Amniotic stem cell (primary cell): ENCODE data around the gene INTS3.
"Not testable (repeated sequence)": the region's sequence is repeated elsewhere in the genome, so short reads cannot be mapped to it uniquely, and the experiment has no call there.

ENCODE experiments used
- DNase-seq: peaks from one replicate; lab custom pipeline; 2025; lab: John Stamatoyannopoulos, UW

The INTS3 gene

DNA sequence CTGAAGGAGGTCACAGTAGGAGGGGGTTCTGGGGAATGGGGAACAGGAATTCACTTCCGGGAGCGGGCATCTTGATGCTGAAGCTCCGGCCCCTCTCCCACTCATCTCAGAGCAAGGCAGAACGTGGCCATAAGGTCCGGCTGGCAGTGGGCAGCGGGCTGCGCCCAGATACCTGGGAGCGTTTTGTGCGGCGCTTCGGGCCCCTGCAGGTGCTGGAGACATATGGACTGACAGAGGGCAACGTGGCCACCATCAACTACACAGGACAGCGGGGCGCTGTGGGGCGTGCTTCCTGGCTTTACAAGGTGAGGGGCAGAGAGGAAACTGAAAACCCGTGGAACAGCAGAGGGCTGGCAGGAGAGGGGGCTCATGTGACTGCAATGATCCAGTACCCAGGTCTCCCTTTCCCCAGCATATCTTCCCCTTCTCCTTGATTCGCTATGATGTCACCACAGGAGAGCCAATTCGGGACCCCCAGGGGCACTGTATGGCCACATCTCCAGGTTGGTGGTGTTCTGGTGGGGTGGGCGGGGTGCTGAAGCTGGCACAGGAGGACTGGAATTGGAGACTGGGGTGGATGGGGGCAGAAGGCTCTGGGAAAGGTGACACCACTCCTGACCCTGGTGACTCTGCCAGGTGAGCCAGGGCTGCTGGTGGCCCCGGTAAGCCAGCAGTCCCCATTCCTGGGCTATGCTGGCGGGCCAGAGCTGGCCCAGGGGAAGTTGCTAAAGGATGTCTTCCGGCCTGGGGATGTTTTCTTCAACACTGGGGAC, 50.4 kb downstream of the INTS3 start:
- DNase-seq: no peak

DNA sequence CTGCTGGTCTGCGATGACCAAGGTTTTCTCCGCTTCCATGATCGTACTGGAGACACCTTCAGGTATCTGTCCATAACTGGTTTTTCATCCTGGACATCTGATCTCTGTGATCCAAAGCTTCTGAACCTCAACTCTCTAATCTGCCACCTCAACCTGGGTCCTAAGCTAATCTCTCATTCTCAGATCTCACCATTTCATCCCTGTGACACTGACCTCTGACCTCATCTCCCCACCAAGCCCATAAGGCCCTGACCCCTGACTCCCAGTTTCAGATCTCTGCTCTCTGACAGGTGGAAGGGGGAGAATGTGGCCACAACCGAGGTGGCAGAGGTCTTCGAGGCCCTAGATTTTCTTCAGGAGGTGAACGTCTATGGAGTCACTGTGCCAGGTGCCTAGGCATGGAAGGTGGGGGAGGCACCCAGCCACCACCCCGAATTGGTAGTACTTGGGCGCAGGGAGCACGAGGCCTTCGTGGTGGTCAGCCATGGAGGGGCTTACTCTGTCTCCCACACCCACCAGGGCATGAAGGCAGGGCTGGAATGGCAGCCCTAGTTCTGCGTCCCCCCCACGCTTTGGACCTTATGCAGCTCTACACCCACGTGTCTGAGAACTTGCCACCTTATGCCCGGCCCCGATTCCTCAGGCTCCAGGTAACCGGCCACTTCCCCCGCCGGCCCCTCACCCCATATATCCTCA, 51.1 kb downstream of the INTS3 start:
- DNase-seq: no peak

DNA sequence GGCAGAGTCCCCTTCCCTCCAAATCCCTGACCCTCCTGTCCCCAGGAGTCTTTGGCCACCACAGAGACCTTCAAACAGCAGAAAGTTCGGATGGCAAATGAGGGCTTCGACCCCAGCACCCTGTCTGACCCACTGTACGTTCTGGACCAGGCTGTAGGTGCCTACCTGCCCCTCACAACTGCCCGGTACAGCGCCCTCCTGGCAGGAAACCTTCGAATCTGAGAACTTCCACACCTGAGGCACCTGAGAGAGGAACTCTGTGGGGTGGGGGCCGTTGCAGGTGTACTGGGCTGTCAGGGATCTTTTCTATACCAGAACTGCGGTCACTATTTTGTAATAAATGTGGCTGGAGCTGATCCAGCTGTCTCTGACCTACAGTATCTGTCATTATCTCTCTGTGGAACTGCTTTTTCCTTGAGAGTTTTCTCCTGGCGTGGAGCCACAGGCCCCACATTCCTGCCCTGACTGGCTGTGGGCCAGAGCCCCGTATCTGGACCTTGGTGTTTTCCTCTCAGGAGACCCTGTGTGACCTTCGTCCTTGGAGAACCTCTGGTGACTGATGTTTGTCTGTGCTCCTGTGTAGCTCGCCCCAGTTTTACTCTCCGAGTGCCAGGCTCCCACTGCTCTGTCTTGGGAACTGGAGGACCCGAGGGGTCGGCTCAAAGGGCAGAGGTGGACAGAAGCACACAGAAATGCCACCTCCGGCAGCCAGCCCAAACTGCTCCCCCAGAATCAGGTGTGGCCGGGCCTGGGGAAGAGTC, 52.1 kb downstream of the INTS3 start:
- no peak for DNase-seq

DNA sequence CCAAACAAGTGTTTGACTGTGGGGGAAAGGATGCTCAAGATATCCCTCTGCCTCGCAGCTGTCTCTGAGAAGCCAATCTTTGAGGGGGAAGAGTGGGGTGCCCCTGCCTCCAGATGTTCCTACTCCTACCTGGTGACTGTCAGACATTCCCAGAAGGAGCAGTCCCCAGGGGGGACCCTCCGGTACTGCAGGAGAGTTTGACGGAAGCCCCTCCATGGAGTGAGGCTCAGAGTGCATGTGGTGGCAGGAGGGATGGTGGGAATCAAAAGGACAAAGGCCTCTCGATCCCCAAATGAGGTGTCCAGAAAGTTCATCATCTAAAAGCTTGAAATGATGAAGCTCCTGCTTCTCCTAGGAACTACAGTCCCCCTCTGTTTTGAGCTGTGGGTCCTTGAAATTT, 52.7 kb downstream of the INTS3 start:
- no peak for DNase-seq

DNA sequence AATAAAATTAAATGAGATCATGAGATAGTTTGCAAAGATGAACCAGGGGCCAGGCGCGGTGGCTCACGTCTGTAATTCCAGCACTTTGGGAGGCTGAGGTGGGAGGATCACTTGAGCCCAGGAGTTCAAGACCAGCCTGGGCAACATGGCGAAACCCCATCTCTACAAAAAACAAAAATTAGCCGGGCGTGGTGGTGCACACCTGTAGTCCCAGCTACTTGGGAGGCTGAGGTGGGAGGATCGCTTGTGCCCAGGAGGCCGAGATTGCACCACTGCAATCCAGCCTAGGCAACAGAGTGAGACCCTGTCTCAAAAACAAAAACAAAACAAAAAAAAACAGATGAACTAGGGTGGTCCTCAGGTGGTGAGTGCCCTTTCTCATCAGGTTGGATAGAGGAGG, 54.8 kb downstream of the INTS3 start:
- not testable (repeated sequence) for DNase-seq

- peak; percentile 83 for DNase-seq
Observed at GRCh38 chr1:153783233-153784190, 55.7 kb downstream of the INTS3 start.

- no peak for DNase-seq
Observed at GRCh38 chr1:153786038-153786790, 58.4 kb downstream of the INTS3 start.

- DNase-seq: no peak
Observed at GRCh38 chr1:153789478-153790034, 61.7 kb downstream of the INTS3 start.

GRCh38 chr1:153790313-153790965, 62.6 kb downstream of the INTS3 start:
- no peak for DNase-seq

DNA sequence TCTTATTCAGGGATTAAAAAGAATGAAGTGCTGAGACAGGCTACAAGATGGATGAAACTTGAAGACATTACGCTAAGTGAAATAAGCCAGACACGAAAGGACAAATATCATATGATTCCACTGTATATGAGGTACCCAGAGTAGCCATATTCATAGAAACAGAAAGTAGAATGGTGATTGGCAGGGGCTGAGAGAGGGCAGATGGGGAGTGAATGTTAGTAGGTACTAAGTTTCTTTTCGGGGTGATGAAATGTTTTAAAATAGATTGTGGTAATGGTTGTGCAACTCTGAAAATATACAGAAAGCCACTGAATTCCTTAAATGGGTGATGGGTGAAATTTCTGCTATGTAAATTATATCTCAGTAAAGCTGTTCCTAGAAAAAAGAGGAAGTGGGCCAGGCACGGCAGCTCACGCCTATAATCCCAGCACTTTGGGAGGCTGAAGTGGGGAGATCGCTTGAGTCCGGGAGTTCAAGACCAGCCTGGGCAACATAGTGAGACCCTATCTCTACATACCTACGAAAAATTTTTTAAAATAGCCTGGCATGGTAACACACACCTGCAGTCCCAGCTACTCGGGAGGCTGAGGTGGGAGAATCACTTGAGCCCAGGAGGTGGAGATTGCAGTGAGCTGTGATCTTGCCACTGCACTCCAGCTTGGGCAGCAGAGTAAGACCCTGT, 63.3 kb downstream of the INTS3 start:
- DNase-seq: peak; percentile 76

DNA sequence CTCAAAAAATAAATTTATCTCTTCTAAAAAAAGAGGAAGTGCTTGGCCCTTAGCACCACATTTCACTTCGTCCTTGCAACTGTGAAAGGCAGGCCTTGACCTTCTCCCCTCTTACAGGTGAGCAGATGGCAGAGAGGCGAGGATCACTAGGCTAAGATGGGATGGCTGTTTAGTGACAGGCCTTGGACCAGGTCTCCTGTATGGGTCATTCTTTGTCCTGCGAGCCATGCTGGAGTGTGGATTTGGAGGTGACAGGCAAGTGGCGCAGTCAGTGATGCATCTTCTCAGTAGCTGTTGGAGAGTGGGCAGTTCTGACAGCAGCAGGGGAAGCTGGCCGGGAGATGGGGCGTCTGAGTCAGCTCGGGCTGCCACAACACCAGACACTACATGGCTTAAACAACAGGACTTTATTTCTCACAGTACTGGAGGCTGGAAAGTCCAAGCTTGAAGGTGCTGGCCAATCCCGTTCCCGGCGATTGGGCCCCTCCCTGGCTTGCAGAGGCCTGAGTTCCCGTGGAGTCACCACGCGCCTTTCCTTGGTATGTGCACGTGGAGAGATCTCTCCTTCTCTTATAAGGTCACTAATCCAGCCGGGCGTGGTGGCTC, 63.9 kb downstream of the INTS3 start:
- no peak for DNase-seq

DNA sequence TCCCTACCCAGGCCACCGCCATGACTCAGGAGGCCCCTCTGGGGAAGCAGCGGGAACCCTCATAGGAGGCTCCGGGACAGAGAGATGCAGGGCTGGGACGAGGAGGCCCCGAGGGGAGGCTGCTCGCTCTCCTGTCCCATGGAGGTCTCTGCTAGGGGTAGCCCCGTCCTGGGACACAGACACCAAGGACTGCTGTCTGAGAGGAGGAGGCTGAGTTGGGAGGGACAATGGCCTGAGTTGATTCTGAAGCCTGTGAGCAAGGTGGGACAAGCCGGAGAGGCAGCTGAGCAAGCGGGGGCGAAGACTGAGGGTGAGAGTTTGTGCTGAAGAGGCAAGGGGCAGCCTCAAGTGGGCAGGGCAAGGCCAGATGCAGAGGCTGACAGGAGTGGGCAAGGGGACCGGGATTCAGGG, 64.8 kb downstream of the INTS3 start:
- DNase-seq: no peak

DNA sequence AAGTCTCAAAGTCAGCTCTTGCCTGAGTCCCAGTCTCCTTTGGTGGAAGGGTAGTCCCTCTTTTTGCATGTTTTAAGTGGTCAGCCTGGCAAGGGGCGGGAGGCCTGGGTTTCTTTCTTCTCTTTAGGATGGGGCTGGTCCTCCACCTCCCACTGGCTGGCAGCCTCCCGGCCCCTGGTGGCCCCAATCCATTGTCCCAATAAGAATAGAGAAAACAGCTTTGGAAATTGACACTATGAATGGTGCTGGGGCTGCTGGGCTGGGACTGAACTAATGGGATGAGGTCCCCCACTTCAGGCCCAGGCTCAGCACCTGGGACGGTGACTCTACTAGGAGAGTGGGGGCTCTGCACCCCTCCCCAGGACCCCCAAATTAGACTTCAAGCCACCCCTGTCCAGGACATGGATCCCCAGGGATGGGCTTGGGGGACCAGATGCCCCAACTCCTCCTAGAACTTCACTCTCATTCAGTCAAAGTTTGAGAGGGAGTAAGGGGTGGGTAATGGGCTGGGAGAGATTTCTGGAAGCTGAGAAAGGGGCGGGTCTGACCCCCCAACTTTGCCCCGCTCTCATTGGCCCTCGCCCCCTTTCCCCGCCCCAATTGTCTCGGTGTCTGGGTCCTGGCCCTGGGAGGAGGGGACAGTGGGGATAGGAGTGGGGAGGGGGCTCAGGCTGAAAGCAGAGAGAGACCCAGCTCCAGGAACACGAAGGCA, 65.6 kb downstream of the INTS3 start:
- no peak for DNase-seq

DNA sequence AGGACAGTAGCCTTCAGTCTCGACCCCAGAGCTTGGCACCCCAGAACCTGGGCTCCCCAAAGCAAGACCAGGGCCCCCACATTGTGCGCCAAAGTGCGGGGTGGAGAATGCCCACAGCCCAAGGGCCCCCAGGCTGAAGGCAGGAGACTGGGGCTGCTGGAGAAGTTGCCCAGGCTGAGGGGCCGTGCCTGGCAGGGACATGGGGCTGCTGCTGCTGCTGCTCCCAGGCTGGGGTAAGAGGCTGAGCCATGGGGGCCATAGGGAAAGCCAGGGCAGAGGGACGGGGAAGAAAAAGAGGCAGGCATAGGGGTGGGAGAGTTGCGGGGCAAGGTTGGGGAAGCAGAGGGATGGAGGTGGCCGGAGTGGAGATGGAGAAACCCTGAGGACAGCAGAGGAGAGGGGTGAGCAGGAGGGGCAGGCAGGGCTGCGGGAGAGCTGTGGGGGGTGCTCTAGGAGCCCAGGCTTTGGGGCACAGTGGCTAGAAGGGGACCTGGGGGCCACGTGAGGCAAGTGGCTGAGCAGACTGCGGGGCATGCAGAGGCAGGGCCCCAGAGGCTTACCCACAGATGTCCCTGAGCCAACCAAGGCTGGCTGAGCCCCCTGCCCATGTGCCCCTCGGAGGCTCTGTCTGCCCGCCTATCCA, 66.2 kb downstream of the INTS3 start:
- DNase-seq: no peak

DNA sequence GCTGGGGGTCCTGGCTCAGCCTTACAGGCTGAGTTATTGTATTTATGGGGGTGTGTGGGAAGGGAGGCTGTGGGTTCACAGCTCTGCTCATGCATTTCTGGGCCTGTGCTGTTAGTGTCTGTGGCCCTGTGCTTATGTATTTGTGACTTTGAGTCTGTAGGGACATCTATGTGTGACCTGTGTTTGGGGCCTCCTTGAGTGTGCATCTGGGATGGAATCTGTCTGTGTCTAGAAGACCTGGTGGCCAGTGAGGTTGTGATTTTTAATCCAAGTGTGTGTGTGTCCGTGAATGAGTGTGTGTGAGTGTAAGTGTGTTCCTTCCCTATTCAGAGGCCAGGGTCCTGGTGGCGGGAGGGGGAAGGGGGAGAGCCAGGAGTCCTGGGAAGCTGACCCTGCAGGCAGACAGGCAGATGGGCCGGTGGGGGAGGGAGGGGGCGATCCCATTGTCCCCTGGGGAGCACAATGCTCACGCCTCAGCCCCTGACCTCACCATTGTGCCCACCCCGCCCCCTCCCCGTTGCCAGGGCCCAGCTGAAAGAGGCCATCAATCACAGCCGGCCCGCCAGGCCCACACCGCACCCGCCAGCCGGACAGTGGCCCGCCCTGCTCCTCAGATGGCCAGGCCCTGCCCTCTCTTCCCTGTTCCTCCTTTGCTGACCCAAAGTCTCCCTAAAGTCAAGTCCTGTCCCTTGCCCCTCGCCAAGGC, 66.9 kb downstream of the INTS3 start:
- no peak for DNase-seq

- DNase-seq: no peak
Observed at GRCh38 chr1:153795330-153795837, 67.5 kb downstream of the INTS3 start.
